OCI-LY1 (cell line): Measurements from ENCODE around the gene KITLG.

Experiments
- CTCF ChIP-seq: fragments of 200-600 bp; sonication (generic), shearing (Covaris generic); IDR thresholded peaks from 2 replicates; pipeline ENCODE4 v1.5.1; 2017; ENCODE audit warnings: mild to moderate bottlenecking, antibody characterized with exemption, low read length, moderate library complexity, mixed read lengths
- EZH2 ChIP-seq: fragments of 200-600 bp; sonication (generic), shearing (Covaris generic); IDR thresholded peaks from 2 replicates; pipeline ENCODE4 v1.8.0; 2017; ENCODE audit warnings: borderline replicate concordance, mixed run types, mild to moderate bottlenecking, antibody characterized with exemption, low read length, moderate library complexity, mixed read lengths

- TF ChIP-seq CTCF (no peak), EZH2 (no peak)
Observed at GRCh38 chr12:88509347-88509746, 70.9 kb downstream of the KITLG start.
